ENCODE results near the gene IL1R1.

Gene IL1R1

GRCh38 chr2:102186791-102187495 is 44.4 kb downstream of the IL1R1 start, which contains the start of gene IL1RL2:
Gene IL1RL2, plus strand, starts transcription at chr2:102187023. Its CDS starts 845 bp downstream, at chr2:102187868.
- H3K4me3 Mint-ChIP-seq: peak within 1 kb of the TSS; percentile 79 to 86 (median 84)
- no peak for TF ChIP-seq CTCF (IDR thresholded peaks at IDR 0.05; ENCODE audit: unreplicated experiment in 3 of 3)

DNA sequence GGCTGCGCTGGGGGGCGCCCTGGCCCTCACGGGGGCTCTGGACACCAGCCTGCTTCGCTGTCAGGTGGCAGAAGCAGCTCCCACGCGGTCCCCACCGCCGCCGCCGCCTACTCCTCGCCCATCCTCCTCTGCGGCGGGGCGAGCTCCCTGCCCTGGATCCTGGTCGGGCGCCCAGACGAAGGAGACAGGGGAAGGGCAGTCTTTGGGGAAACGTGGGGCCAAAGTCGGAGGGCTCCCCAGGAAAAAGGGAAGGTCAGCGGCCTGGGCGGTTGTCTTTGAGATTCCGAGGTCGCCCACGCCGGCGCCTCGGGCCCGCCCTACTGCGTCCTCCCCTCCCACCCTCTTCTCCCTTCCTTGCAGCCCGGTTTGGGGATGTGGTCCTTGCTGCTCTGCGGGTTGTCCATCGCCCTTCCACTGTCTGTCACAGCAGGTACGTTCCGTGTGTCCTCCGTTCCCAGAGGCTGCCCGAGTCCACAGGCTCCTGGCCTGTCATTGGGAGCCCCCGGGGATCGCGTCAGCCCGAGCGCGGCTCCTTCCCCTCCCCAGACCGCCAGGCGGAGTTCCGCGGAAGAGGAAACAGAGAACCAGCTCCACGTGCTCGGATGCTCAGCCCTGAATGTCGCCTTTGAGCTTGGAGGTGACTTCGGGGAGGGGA is 45.1 kb downstream of the IL1R1 start:
- no peaks in the 10 kb centered on the region for H3K36me3 Mint-ChIP-seq (ENCODE audit: low read depth)
- no peak overlapping the region for H3K27ac Mint-ChIP-seq
- peaks cover 5% of the 10 kb centered on the region for H3K4me1 Mint-ChIP-seq
- peak overlapping the region; percentile 79 to 86 (median 84) for H3K4me3 Mint-ChIP-seq
- H3K27me3 Mint-ChIP-seq (ENCODE audit: low read depth): peaks cover 26% of the 10 kb centered on the region
- H3K9me3 Mint-ChIP-seq: peaks cover 4% of the 10 kb centered on the region
- no peak for TF ChIP-seq CTCF (IDR thresholded peaks at IDR 0.05; ENCODE audit: unreplicated experiment in 3 of 3)

More at GRCh38 chr2:102186791-102187495, 44.4 kb downstream of the IL1R1 start, which contains the start of gene IL1RL2:
- peaks cover 4% of the 10 kb centered on the region for H3K9me3 Mint-ChIP-seq
- peaks cover 26% of the 10 kb centered on the region for H3K27me3 Mint-ChIP-seq (ENCODE audit: low read depth)
- H3K36me3 Mint-ChIP-seq (ENCODE audit: low read depth): no peaks in the 10 kb centered on the region
- no peak within 1 kb of the TSS for H3K27ac Mint-ChIP-seq
- peaks cover 5% of the 10 kb centered on the region for H3K4me1 Mint-ChIP-seq

GRCh38 chr2:102190430-102191107 is 48.0 kb downstream of the IL1R1 start:
- Mint-ChIP-seq H3K27ac (peak overlapping the region; percentile 27 to 83 (median 72)), H3K4me1 (peaks cover 5% of the 10 kb centered on the region), H3K27me3 (ENCODE audit: low read depth) (peaks cover 21% of the 10 kb centered on the region)

DNA sequence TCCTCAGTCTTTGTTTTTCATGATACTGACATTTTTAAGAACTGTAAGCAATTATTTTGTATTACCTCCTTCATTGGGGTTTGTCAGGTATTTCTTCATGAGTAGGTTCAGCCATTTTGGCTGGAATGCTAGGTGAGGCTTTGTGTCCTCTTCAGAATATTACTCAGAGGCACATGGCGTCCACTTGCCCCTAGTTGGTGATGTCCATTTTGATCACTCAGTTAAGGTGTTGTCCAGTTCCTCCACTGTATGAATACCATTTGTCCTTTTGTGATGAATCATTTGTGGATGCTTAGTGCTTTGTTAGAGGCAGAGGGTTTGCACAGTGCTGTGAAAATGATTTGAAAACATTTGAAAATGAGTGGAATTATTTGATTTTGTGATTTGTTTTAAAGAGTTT is 49.0 kb downstream of the IL1R1 start:
- H3K36me3 Mint-ChIP-seq (ENCODE audit: low read depth): no peaks in the 10 kb centered on the region
- TF ChIP-seq CTCF (IDR thresholded peaks at IDR 0.05; ENCODE audit: unreplicated experiment in 3 of 3): no peak
- no peak overlapping the region for H3K27ac Mint-ChIP-seq
- H3K9me3 Mint-ChIP-seq: peaks cover 4% of the 10 kb centered on the region
- no peak overlapping the region for H3K4me3 Mint-ChIP-seq
- H3K27me3 Mint-ChIP-seq (ENCODE audit: low read depth): peaks cover 15% of the 10 kb centered on the region
- peaks cover 5% of the 10 kb centered on the region for H3K4me1 Mint-ChIP-seq

More at GRCh38 chr2:102190430-102191107, 48.0 kb downstream of the IL1R1 start:
- Mint-ChIP-seq H3K9me3 (peaks cover 4% of the 10 kb centered on the region), H3K4me3 (no peak overlapping the region), H3K36me3 (ENCODE audit: low read depth) (no peaks in the 10 kb centered on the region)
- TF ChIP-seq CTCF (IDR thresholded peaks at IDR 0.05; ENCODE audit: unreplicated experiment in 3 of 3): no peak

DNA sequence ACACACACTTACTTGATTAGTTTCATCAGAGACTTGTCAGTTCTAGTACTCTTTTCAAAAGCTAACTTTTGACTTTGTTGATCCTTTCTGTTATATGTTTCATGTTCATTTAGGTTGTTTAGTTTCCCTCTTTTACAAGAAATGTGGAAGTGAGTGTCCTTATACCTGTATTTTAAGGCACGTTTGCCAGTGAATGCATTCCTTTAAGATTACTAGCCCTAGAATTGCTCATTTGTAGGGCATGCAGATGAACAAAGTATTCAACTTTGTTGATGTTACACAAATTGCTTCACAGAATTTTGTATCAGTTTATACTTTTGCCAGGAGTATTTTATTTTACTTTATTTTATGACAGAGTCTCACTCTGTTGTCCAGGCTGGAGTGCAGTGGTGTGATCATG is 50.5 kb downstream of the IL1R1 start:
- peaks cover 6% of the 10 kb centered on the region for H3K27me3 Mint-ChIP-seq (ENCODE audit: low read depth)
- H3K9me3 Mint-ChIP-seq: no peaks in the 10 kb centered on the region
- peaks cover 5% of the 10 kb centered on the region for H3K4me1 Mint-ChIP-seq
- no peak overlapping the region for H3K27ac Mint-ChIP-seq
- no peak overlapping the region for H3K4me3 Mint-ChIP-seq
- no peak for TF ChIP-seq CTCF (IDR thresholded peaks at IDR 0.05; ENCODE audit: unreplicated experiment in 3 of 3)
- no peaks in the 10 kb centered on the region for H3K36me3 Mint-ChIP-seq (ENCODE audit: low read depth)

All from nephron (organoid).